HepG2 (cell line): Measurements from ENCODE around the gene TAF5. TPM values are rescaled to one million over a fixed set of nuclear protein-coding genes. Genes with fewer than 3 reads are reported as not detected.

ENCODE experiments used
- BCLAF1 ChIP-seq: fragments of 450-650 bp; IDR thresholded peaks from 2 replicates; pipeline ENCODE4 v1.6.1; 2017; ENCODE audit warnings: mild to moderate bottlenecking
- KDM6A ChIP-seq: IDR thresholded peaks from 2 replicates; pipeline ENCODE4 v1.6.1; 2016; ENCODE audit warnings: low read depth
- LCORL ChIP-seq, 2 experiments: fragments of 450-650 bp in 1 of 2; sonication (generic) in 1 of 2; formaldehyde crosslinking in 1 of 2; IDR thresholded peaks; 2 replicates each; pipeline versions ENCODE4 v1.5.0 to v1.6.1; 2017 to 2020; ENCODE audit warnings: antibody characterized with exemption in 1 of 2, missing genetic modification reagents in 1 of 2
- NCOA2 ChIP-seq: sonication (generic); formaldehyde crosslinking; IDR thresholded peaks from 2 replicates; pipeline ENCODE4 v1.8.0; 2022; ENCODE audit warnings: inconsistent platforms
- SRY ChIP-seq: sonication (generic); formaldehyde crosslinking; IDR thresholded peaks from 2 replicates; pipeline ENCODE4 v1.8.0; 2022; ENCODE audit warnings: mild to moderate bottlenecking, missing genetic modification reagents
- TFDP1 ChIP-seq: IDR thresholded peaks from 2 replicates; pipeline ENCODE4 v1.6.1; 2016; ENCODE audit warnings: missing compliant biosample characterization, missing genetic modification reagents, borderline replicate concordance
- ZNF496 ChIP-seq: sonication (generic); formaldehyde crosslinking; IDR thresholded peaks from 2 replicates; pipeline ENCODE4 v1.8.1; 2023; ENCODE audit warnings: mild to moderate bottlenecking, moderate library complexity, missing genetic modification reagents; ENCODE audit not compliant: insufficient replicate concordance
- ZNF550 ChIP-seq: sonication (generic); formaldehyde crosslinking; IDR thresholded peaks from 2 replicates; pipeline ENCODE4 v1.4.0; 2020; ENCODE audit warnings: mild to moderate bottlenecking, missing genetic modification reagents, borderline replicate concordance
- ZNF839 ChIP-seq: sonication (generic); formaldehyde crosslinking; IDR thresholded peaks from 2 replicates; pipeline ENCODE4 v1.4.0; 2020; ENCODE audit warnings: missing genetic modification reagents, mild to moderate bottlenecking, borderline replicate concordance
- polyA plus RNA-seq, 8 experiments: library from polyadenylated mRNA; depleted of rRNA in 3 of 8; stranded (reverse) in 7 of 8; unstranded in 1 of 8; fragments of >200 nt; fragmentation: Illumina TruSeq in 4 of 8; extraction: Trizol in 4 of 8; gene quantifications; 2 replicates each; pipeline versions ENCODE4 v1.2.1 to v1.2.3, GENCODE V29; 2011 to 2016; ENCODE audit warnings: low read depth in 4 of 8, missing spikeins in 1 of 8, mixed read lengths in 1 of 8; ENCODE audit not compliant: insufficient read depth in 1 of 8
- total RNA-seq, 5 experiments: library from RNA; depleted of rRNA; stranded (reverse); fragments of >200 nt; fragmentation: Illumina TruSeq; extraction: Trizol; gene quantifications; 2 replicates each; pipeline ENCODE4 v1.2.3, GENCODE V29; 2016; ENCODE audit warnings: low read depth in 1 of 5
- TF ChIP-seq, protein P1 (sequence below): sonication (generic); formaldehyde crosslinking; IDR thresholded peaks from 2 replicates; pipeline ENCODE4 v1.5.1; 2020; ENCODE audit warnings: mild to moderate bottlenecking, missing genetic modification reagents, borderline replicate concordance
- TF ChIP-seq, protein P2 (sequence below): sonication (generic); formaldehyde crosslinking; IDR thresholded peaks from 2 replicates; pipeline ENCODE4 v1.5.1; 2020; ENCODE audit warnings: mild to moderate bottlenecking, missing genetic modification reagents, borderline replicate concordance
- TF ChIP-seq, protein P3 (sequence below): sonication (generic); formaldehyde crosslinking; IDR thresholded peaks from 2 replicates; pipeline ENCODE4 v1.4.0; 2020; ENCODE audit warnings: missing genetic modification reagents, borderline replicate concordance

Gene TAF5
- total and polyA plus RNA-seq, 2 of the 13 experiments (the other 11 are each of a cell fraction or from before 2014, with no cell fraction given), result 3.8 to 8.7 TPM

DNA sequence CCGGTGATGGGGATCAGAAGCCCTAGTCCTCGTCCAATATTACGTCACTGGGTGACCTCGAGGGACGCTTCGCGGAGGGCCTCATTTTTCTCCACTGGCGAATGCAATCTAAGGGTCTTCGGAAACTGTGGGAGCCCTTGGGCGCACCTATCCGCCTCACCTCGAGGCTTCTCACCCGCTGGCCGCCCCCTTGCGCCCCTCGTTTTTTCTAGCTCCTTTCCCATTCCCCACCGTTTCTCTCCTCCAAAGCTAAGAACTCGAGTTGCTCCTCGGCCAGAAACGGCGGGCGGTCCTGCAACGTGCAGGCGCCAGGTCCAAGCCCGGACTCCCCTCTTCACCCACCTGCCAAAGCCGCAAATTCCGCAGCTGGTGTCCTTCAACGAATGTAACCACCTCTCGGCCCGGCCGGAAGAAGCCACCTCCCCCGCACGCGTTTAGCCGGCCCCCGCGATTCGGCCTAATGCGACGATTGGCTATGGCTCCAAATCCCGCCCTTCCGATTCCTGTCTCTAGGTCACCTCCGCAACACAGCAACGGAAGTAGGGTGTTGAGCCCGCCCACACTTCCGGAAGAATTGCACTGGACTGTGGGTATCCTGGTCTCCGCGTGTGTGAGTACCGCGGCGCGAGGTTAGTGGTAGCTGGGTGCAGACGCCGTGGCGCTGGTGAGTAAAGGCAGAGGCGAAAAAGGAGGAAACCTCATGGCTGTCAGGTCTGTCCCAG lies 28.5 kb downstream of the TAF5 start, which contains the start of the genes ATP5MK and PDCD11 (continued):
- peak; percentile 82 for TF ChIP-seq TFDP1 (CRISPR knock-in tag)
- TF ChIP-seq, protein P1, sequence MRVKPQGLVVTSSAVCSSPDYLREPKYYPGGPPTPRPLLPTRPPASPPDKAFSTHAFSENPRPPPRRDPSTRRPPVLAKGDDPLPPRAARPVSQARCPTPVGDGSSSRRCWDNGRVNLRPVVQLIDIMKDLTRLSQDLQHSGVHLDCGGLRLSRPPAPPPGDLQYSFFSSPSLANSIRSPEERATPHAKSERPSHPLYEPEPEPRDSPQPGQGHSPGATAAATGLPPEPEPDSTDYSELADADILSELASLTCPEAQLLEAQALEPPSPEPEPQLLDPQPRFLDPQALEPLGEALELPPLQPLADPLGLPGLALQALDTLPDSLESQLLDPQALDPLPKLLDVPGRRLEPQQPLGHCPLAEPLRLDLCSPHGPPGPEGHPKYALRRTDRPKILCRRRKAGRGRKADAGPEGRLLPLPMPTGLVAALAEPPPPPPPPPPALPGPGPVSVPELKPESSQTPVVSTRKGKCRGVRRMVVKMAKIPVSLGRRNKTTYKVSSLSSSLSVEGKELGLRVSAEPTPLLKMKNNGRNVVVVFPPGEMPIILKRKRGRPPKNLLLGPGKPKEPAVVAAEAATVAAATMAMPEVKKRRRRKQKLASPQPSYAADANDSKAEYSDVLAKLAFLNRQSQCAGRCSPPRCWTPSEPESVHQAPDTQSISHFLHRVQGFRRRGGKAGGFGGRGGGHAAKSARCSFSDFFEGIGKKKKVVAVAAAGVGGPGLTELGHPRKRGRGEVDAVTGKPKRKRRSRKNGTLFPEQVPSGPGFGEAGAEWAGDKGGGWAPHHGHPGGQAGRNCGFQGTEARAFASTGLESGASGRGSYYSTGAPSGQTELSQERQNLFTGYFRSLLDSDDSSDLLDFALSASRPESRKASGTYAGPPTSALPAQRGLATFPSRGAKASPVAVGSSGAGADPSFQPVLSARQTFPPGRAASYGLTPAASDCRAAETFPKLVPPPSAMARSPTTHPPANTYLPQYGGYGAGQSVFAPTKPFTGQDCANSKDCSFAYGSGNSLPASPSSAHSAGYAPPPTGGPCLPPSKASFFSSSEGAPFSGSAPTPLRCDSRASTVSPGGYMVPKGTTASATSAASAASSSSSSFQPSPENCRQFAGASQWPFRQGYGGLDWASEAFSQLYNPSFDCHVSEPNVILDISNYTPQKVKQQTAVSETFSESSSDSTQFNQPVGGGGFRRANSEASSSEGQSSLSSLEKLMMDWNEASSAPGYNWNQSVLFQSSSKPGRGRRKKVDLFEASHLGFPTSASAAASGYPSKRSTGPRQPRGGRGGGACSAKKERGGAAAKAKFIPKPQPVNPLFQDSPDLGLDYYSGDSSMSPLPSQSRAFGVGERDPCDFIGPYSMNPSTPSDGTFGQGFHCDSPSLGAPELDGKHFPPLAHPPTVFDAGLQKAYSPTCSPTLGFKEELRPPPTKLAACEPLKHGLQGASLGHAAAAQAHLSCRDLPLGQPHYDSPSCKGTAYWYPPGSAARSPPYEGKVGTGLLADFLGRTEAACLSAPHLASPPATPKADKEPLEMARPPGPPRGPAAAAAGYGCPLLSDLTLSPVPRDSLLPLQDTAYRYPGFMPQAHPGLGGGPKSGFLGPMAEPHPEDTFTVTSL (CRISPR knock-in tag), result no peak
- 0 out of 2 replicates have a peak, but pooled peaks have one; percentile 28 for TF ChIP-seq ZNF839 (CRISPR knock-in tag)
- no peak for TF ChIP-seq KDM6A (CRISPR knock-in tag)
- TF ChIP-seq, protein P2, sequence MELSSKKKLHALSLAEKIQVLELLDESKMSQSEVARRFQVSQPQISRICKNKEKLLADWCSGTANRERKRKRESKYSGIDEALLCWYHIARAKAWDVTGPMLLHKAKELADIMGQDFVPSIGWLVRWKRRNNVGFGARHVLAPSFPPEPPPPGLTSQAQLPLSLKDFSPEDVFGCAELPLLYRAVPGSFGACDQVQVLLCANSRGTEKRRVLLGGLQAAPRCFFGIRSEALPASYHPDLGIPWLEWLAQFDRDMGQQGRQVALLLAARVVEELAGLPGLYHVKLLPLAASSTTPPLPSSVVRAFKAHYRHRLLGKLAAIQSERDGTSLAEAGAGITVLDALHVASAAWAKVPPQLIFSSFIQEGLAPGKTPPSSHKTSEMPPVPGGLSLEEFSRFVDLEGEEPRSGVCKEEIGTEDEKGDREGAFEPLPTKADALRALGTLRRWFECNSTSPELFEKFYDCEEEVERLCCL, result no peak
- no peak for TF ChIP-seq SRY (CRISPR knock-in tag)
- TF ChIP-seq NCOA2 (CRISPR knock-in tag), result 0 out of 2 replicates have a peak, but pooled peaks have one; percentile 31
- no peak for TF ChIP-seq LCORL (IDR thresholded peaks at IDR 0.05)
- peak; percentile 39; the same call in 1 of the 2 replicates for TF ChIP-seq LCORL (CRISPR knock-in tag; IDR thresholded peaks at IDR 0.05)
- TF ChIP-seq ZNF550 (CRISPR knock-in tag), result no peak
- no peak for TF ChIP-seq ZNF496 (CRISPR knock-in tag)
- TF ChIP-seq BCLAF1, result no peak
- TF ChIP-seq, protein P3, sequence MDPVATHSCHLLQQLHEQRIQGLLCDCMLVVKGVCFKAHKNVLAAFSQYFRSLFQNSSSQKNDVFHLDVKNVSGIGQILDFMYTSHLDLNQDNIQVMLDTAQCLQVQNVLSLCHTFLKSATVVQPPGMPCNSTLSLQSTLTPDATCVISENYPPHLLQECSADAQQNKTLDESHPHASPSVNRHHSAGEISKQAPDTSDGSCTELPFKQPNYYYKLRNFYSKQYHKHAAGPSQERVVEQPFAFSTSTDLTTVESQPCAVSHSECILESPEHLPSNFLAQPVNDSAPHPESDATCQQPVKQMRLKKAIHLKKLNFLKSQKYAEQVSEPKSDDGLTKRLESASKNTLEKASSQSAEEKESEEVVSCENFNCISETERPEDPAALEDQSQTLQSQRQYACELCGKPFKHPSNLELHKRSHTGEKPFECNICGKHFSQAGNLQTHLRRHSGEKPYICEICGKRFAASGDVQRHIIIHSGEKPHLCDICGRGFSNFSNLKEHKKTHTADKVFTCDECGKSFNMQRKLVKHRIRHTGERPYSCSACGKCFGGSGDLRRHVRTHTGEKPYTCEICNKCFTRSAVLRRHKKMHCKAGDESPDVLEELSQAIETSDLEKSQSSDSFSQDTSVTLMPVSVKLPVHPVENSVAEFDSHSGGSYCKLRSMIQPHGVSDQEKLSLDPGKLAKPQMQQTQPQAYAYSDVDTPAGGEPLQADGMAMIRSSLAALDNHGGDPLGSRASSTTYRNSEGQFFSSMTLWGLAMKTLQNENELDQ (CRISPR knock-in tag), result no peak
